Stomach smooth muscle (tissue), 2 donors: Measurements from ENCODE around the gene CTBP2.

Source experiments
- H3K27ac ChIP-seq: one replicate; pipeline ENCODE4 v1.7.0; 2013; ENCODE audit warnings: mild to moderate bottlenecking, low read length, inconsistent platforms
- H3K27me3 ChIP-seq, 2 donors: one replicate each; pipeline ENCODE4 v1.7.0; 2013; ENCODE audit warnings: low read length in 2 of 2; ENCODE audit not compliant: insufficient read depth in 2 of 2, control insufficient read depth in 1 of 2
- H3K36me3 ChIP-seq, 2 donors: one replicate each; pipeline ENCODE4 v1.7.0; 2013; ENCODE audit warnings: low read length in 2 of 2; ENCODE audit not compliant: control insufficient read depth in 2 of 2, insufficient read depth in 2 of 2
- H3K4me1 ChIP-seq: one replicate; pipeline ENCODE4 v1.7.0; 2013; ENCODE audit warnings: low read length; ENCODE audit not compliant: control insufficient read depth, insufficient read depth
- H3K4me3 ChIP-seq, 2 donors: one replicate each; pipeline ENCODE4 v1.7.0; 2013; ENCODE audit warnings: low read length in 2 of 2
- H3K9ac ChIP-seq, 2 donors: one replicate each; pipeline ENCODE4 v1.7.0; 2013; ENCODE audit warnings: low read length in 2 of 2, mild to moderate bottlenecking in 1 of 2
- H3K9me3 ChIP-seq, 2 donors: one replicate each; pipeline ENCODE4 v1.7.0; 2013; ENCODE audit warnings: low read length in 2 of 2; ENCODE audit not compliant: control insufficient read depth in 2 of 2
- donor health status: healthy.
- donor health status: Pancreatic carcinoma.

CTBP2 gene

GRCh38 chr10:125003146-125003900 is 157.0 kb downstream of the CTBP2 start:
- no peak overlapping the region for H3K27ac ChIP-seq
- peaks cover 66% of the 10 kb centered on the region for H3K4me1 ChIP-seq

GRCh38 chr10:125002423-125003145 is 157.8 kb downstream of the CTBP2 start:
- Histone ChIP-seq H3K4me3 (no peak overlapping the region), H3K27ac (no peak overlapping the region), H3K9me3 (no peaks in the 10 kb centered on the region), H3K4me1 (peaks cover 63% of the 10 kb centered on the region), H3K27me3 (no peaks in the 10 kb centered on the region), H3K36me3 (peaks cover 29 to 30% of the 10 kb centered on the region in 2 donors), H3K9ac (no peak overlapping the region)

More at GRCh38 chr10:125003146-125003900, 157.0 kb downstream of the CTBP2 start:
- no peaks in the 10 kb centered on the region for H3K27me3 ChIP-seq
- peaks cover 22 to 23% of the 10 kb centered on the region in 2 donors for H3K36me3 ChIP-seq
- no peak overlapping the region for H3K4me3 ChIP-seq
- no peaks in the 10 kb centered on the region for H3K9me3 ChIP-seq
- no peak overlapping the region for H3K9ac ChIP-seq

GRCh38 chr10:125002047-125002422 is 158.3 kb downstream of the CTBP2 start:
- no peaks in the 10 kb centered on the region for H3K27me3 ChIP-seq
- no peaks in the 10 kb centered on the region for H3K9me3 ChIP-seq
- no peak overlapping the region for H3K27ac ChIP-seq
- peaks cover 35% of the 10 kb centered on the region in 2 donors for H3K36me3 ChIP-seq
- peaks cover 59% of the 10 kb centered on the region for H3K4me1 ChIP-seq
- no peak overlapping the region for H3K4me3 ChIP-seq
- H3K9ac ChIP-seq: no peak overlapping the region

- Histone ChIP-seq H3K36me3 (peaks cover 39 to 40% of the 10 kb centered on the region in 2 donors), H3K4me1 (peaks cover 54% of the 10 kb centered on the region), H3K9ac (peak overlapping the region in 1 of 2 donors; percentile 36), H3K27me3 (no peaks in the 10 kb centered on the region), H3K4me3 (no peak overlapping the region), H3K27ac (peak overlapping the region; percentile 41), H3K9me3 (no peaks in the 10 kb centered on the region)
Observed at GRCh38 chr10:125001313-125002046, 158.9 kb downstream of the CTBP2 start.

DNA sequence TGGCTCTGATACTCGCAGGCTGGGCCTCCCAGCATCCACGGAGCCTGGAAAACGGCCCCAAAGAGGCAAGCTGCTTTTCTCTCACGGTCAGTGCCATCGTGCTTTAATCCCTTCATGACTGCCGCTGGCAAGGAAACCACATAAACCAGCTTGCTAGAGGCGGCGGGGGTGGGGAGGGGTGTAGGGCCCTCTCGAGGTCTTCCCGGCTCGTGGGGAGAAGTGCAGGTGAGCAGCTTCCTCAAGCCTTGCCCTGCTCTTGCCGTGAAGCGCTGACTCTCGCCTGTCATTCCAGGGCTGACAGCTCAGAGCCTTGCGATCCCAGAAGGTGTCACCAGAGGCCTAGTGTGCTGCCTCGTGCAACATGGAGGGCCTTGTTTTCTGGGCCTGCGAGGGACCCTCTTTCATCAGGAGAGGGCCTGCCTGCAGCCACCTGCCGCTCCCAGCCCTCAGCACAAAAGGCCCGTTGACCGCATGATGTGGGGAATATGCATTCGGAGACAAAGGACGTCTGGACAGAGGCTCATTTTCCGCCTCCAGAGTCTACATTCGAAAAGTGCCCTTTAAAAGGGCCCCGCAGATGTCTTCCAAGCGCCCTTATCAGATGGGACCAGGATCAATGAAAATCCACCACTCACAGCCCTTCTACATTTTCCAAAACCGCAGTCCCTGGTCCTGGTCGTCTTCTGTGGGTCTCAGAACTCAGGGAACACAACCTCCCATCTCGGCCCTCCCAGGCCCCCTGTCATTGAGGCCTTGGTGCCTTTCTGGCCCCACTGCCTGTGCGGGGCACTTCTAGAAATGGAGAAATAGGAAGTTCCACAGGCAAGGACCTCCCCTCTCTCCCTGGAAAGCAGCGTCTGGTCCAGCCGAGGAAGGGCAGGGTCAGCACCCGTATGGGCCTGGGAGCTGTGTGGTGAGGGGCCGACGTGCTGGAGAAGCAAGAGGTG is 159.7 kb downstream of the CTBP2 start:
- Histone ChIP-seq H3K27ac (peak overlapping the region; percentile 41), H3K4me3 (peak overlapping the region in 1 of 2 donors; percentile 22), H3K36me3 (peaks cover 43 to 44% of the 10 kb centered on the region in 2 donors), H3K9ac (peak overlapping the region in 1 of 2 donors; percentile 36), H3K9me3 (no peaks in the 10 kb centered on the region), H3K27me3 (no peaks in the 10 kb centered on the region), H3K4me1 (peaks cover 51% of the 10 kb centered on the region)

- Histone ChIP-seq H3K36me3 (peaks cover 43 to 50% of the 10 kb centered on the region in 2 donors), H3K4me3 (peak overlapping the region in 1 of 2 donors; percentile 22), H3K27me3 (no peaks in the 10 kb centered on the region), H3K4me1 (peaks cover 53% of the 10 kb centered on the region), H3K27ac (peak overlapping the region; percentile 37), H3K9ac (no peak overlapping the region), H3K9me3 (no peaks in the 10 kb centered on the region)
Observed at GRCh38 chr10:124999433-125000365, 160.7 kb downstream of the CTBP2 start.

GRCh38 chr10:124998624-124999291 is 161.6 kb downstream of the CTBP2 start:
- Histone ChIP-seq H3K27me3 (no peaks in the 10 kb centered on the region), H3K27ac (peak overlapping the region; percentile 2), H3K9me3 (no peaks in the 10 kb centered on the region), H3K4me3 (no peak overlapping the region), H3K4me1 (peaks cover 49% of the 10 kb centered on the region), H3K36me3 (peaks cover 51 to 57% of the 10 kb centered on the region in 2 donors), H3K9ac (peak overlapping the region in 1 of 2 donors; percentile 25)

DNA sequence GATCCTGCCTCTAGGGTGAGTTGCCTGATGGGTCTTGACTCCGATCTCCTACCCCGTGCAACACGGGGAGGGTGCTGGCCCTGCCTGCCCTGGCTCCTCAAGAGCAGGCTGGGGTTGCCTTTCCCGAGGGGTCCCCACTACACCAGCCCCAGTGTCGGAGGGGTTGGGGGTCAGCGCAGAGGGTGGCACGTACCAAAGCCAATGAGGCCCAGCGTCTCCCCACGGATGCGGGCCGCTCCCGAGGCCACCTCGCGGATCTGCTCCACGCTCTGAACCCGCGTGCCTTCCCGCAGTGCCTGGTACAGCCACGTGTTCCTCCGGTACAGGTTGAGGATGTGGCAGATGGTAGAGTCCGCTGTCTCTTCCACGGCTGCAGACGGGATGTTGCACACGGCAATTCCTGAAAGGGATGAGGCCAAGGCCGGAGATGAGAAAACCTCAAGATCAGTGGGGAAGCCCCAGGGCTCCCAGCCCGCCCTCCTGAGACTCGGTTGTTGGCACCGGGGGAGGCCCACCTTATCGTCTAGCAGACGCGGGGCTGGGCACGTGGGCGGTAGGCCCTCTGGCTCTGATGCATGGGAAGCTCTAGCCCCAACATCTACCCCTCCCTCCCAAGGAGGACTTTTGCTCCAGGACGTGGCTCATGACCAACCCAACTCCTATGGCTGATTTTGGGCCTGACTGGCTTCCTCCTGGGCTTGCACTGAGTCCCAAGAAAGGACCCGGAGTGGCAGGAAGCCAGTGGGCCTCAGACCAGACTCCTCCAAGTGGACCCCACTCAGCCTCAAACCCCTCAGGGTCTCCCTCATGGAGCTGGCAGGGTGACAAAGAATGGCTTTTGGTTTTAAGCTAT is 162.4 kb downstream of the CTBP2 start:
- Histone ChIP-seq H3K27me3 (no peaks in the 10 kb centered on the region), H3K36me3 (peaks cover 58 to 64% of the 10 kb centered on the region in 2 donors), H3K9me3 (no peaks in the 10 kb centered on the region), H3K4me3 (no peak overlapping the region), H3K27ac (no peak overlapping the region), H3K4me1 (peaks cover 47% of the 10 kb centered on the region), H3K9ac (no peak overlapping the region)
